NCI-H226 (cell line): ENCODE results near the gene TMEM218.
A peak's percentile ranks its signal among the peaks of the same experiment; 100 is the strongest.
"Not testable (repeated sequence)": the region's sequence is repeated elsewhere in the genome, so short reads cannot be mapped to it uniquely, and the experiment has no call there.

Experiments used
- DNase-seq: peaks from one replicate; pipeline ENCODE4 v3.0.0-alpha.2; 2015

Gene TMEM218

GRCh38 chr11:125128450-125128849 lies 17.0 kb upstream of the TMEM218 start:
- DNase-seq: peak; percentile 14

DNA sequence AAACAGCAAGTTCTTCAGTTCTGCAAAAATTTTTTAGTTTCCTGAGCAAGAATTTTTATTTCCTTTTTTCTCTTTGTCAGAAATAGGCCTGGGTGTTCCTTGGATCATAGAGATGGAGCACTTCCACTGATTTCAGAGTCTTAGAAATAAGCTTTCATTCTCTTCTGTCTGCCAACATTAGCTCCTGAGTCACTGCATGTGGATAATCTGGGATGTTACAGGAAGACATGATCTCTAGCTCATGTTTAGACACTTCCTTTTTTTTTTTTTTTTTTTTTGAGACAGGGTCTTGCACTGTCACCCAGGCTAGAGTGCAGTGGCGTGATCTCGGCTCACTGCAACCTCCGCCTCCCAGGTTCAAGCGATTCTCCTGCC lies 13.2 kb upstream of the TMEM218 start:
- no peak for DNase-seq

- DNase-seq: peak; percentile 32
Measured at GRCh38 chr11:125123947-125124617, 12.7 kb upstream of the TMEM218 start.

DNA sequence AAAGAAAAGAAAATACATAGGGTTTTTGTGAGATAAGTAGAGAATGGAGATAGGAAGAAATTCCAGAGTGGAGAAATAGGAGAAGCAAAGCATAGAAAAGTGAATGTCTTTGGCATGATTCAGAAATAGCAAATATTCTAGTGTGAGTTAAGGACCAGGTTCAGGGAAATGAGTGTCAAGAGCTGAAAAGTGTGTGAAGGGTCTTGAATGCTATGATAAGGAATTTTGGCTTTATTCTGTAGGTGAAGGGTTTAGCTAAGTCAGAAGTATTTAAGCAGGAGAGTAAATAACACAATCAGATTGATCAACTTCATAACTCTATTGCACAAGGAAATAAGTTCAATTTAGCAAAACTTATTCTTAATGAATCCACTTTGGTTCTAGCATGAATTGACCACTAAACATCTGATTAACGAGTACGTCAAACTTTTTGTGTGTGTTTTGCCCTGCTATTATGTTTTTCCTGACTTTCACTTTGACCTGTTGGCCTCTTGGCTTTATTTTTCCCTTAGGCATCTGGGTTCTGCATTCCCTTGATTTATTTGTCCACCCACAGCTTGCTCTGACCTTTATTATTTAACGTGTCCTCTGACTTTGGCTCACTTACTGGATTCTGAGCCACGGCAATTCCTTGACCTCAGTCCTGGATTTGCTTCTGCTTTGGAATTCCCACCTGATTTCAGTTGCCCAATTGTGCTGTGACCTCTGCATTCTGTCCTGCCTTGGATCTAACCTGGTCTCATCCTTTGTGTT lies 11.9 kb upstream of the TMEM218 start:
- no peak for DNase-seq

GRCh38 chr11:125117429-125117828 lies 6.0 kb upstream of the TMEM218 start:
- DNase-seq: no peak

DNA sequence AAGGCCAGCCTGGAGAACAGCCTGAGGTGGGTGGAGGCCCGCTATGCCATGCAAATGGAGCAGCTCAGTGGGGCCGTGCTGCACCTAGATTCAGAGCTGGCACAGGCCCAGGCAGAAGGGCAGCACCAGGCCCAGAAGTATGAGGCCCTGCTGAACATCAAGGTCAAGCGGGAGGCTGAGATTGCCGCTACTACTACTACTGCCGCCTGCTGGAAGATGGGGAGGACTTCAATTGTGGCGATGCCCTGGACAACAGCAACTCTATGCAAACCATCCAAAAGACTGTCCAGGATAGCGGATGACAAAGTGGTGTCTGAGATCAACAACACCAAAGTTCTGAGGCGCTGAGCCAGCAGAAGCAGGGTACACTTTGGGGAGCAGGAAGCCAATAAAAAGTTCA lies 3.1 kb upstream of the TMEM218 start:
- no peak for DNase-seq

DNA sequence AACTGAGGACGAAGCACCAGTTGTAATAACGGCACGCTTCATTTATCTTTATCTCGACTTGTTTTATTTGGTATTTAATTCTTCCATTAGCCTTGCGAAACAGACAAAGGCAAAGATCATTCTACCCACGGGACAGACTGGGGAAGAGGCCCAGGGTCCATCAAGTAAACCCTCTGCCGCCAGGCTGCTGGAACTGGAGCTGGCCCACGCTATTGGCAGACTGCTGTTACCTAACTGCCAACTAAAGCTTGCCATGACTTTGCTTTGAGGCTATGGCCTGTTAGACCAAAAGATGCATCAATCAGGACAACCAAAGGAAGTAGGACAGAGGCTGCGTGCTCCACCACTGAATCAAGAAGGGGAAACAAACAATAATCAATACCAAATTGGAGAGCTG lies 780 bp upstream of the TMEM218 start:
- no peak for DNase-seq

DNA sequence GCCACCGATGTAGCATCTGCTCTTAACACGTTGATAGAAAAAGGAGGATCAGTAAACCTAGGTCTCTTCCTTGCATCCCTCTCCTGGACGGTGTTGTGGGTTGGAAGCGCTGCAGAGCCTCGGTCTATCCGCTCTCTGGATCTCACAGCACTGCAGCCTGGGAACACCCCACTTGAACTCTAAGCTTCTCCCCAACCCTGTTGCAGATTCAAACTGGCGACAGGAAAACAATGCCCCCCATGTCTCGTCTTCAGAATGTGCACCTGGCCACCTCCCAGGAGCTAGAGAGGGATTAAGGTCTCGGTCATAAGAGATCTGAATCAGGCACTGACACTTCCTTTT lies 454 bp downstream of the TMEM218 start:
- no peak for DNase-seq

DNA sequence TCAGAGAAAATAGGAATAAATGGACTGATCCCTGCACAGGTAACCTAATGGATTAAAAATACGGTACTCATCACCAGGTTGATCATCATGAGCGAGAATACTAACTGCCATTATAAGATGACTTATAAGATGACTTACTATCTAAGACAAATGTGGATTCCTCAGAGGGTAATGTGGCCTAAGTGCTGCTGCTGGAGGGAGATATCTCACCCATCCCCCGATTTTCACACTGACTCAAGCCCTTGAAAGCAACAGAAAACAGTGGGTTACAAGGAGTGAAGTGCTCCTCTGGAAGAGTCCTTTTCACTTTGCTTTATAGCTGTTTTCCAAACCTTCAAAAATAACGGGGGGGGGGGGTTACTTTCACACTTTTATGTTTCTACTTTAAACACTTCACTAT lies 920 bp downstream of the TMEM218 start:
- no peak for DNase-seq

DNA sequence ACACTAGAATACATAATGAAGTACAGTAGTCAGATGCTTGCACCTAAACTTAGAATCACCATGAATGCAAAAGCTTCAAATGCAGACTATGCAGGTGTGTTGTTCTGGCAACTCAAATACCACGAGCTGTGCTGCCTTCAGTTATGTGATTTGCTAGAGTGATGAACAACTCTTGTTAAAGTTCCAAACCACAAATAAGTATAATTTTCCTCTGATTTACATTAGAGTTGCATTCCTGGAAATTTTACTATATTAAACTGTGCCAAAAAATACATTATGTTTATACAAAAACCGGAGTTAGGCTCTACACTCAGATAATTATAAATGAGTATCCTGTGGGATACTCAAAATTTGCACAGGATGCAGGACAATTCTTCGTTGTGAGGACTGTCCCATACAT lies 3.0 kb downstream of the TMEM218 start:
- DNase-seq: no peak

- DNase-seq: no peak
Measured at GRCh38 chr11:125105926-125106325, 5.5 kb downstream of the TMEM218 start.

DNA sequence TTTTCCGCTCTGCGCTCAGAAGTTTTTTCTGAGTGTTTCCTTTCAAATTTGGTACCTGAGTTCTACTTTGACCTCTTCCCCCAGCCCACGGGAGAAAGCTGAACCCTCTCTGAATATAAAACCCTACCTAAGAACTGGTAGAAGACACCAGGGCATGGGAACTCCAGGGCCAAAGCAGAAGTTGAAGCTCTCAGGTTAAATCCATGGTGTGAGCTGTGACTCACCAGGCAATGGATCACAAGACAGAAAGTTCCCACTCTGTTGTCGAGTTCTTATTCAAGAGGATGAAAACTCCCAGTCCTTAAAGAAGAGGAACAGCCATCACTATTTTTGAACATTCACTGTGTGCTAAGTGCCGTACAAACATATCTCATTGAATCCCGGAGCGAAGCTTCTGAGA lies 8.9 kb downstream of the TMEM218 start:
- DNase-seq: no peak

GRCh38 chr11:125102025-125102424 lies 9.4 kb downstream of the TMEM218 start:
- no peak for DNase-seq

DNA sequence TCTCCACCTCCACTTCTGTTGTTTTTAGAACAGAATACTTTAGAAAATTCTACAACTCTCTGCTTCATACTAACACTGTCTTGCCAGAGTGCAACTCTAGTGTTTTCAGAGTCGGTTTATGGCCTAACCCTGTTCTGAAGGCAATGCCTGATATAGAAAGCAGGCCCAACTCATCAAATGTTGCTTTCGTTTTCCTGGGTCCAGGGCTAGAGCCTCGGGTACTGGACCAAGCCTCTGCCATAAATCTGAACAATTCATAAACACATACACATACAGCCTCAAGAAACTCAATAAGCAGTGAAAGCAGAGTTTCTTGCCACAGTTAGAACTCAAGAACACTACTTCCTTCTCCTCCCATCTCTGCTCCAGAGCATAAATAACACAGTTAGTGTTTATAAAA lies 9.8 kb downstream of the TMEM218 start:
- no peak for DNase-seq

- DNase-seq: no peak
Measured at GRCh38 chr11:125100136-125100535, 11.3 kb downstream of the TMEM218 start.

DNA sequence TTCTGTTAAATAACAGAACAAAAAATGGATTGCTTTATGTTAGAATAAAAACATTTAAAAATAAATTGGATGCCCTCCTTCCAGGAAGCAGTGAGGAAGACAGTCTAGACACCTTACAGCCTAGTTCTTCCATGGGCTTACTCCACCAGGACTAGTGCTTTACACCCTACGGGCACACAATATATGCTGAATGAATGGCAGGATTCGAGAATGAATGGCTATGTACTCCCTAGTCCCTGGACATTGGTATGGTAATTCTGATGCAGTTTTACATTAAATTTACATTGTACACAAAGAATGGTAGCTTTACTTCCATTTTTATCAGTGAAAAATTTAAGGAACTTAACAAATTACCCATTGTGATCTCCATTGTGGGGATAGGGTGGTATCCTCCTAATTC lies 16.7 kb downstream of the TMEM218 start:
- no peak for DNase-seq

DNA sequence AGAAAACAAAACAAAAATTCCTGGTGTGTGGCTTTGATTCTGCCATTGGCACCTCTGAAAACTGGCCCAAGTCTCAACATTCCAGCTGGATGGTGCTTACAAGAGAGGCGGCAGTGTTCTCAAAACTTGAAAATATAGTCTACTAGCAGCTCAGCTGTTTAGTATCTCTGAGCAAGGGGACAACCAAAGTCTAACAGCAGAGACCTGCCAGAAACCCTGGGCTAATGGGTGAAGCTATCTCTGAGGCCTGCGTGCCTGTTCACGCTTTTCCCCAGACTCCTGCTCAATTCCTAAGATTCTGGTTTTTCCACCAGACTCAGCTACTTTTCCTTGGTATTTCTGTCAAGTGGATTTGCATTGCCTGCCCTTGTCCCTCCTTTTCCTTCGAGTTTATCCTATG lies 17.9 kb downstream of the TMEM218 start:
- DNase-seq: no peak

- no peak for DNase-seq
Measured at GRCh38 chr11:125092669-125093068, 18.8 kb downstream of the TMEM218 start.

GRCh38 chr11:125091877-125092664 lies 19.4 kb downstream of the TMEM218 start:
- no peak for DNase-seq

DNA sequence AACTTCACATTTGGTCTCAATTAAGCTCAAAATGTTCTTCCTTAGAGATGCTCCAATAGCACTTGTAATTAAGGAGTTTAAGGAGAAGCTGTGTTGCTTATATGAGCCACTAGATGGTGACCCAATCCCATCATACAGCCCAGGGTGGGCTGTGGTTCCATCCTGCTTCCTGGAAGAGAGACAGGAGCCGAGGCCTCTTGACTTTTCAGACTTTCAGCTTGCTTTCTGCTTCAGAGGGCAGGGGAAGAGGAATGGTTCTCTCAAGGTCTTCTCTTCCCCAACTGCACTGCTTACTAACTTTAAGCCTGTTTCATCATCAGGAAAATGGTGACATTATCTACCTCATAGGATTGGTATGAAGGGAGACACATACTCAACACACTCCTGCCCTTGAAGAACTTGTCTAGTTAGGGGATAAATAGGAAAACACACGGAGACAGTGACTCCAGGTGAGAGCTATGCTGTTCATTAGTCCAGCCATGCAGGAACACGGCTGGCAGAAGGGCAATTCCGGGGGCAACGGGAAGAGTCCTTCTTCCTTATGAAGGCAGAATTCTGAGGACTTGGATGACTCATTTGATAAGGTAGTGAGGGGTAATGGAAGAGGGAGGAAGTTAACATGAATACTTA lies 20.1 kb downstream of the TMEM218 start:
- DNase-seq: peak; percentile 62

- no peak for DNase-seq
Measured at GRCh38 chr11:125090816-125091215, 20.6 kb downstream of the TMEM218 start.

GRCh38 chr11:125090151-125090550 lies 21.3 kb downstream of the TMEM218 start:
- DNase-seq: not testable (repeated sequence)

DNA sequence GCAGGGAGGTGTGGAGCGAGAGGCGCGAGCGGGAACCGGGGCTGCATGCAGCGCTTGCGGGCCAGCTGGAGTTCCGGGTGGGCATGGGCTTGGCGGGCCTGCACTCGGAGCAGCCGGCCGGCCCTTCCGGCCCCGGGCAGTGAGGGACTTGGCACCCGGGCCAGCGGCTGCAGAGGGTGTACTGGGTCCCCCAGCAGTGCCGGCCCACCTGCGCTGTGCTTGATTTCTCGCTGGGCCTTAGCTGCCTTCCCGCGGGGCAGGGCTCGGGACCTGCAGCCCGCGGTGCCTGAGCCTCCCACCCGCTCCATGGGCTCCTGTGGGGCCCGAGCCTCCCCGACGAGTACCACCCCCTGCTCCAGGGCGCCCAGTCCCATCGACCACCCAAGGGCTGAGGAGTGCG lies 21.9 kb downstream of the TMEM218 start:
- not testable (repeated sequence) for DNase-seq
